H1 (cell line): Measurements from ENCODE around the gene ASB17. TPM values are rescaled to one million over a fixed set of nuclear protein-coding genes. Genes with fewer than 3 reads are reported as not detected.

Experiments
- ATF3 ChIP-seq: IDR thresholded peaks from 2 replicates; pipeline ENCODE4 v1.6.1; 2011; ENCODE audit warnings: low read depth, mild to moderate bottlenecking, low read length; ENCODE audit not compliant: insufficient read depth
- CBX5 ChIP-seq: fragments of 300-800, 300-1000 bp; sonication (generic); IDR thresholded peaks from 2 replicates; pipeline ENCODE4 v1.7.1; 2016; ENCODE audit warnings: antibody characterized with exemption, low read length, low read depth
- CHD7 ChIP-seq: fragments of 300-600 bp; sonication (generic); IDR thresholded peaks from 2 replicates; pipeline ENCODE4 v1.7.1; 2012; ENCODE audit warnings: low read length, moderate library complexity, mild to moderate bottlenecking, inconsistent platforms; ENCODE audit not compliant: insufficient replicate concordance
- FOSL1 ChIP-seq: IDR thresholded peaks from 2 replicates; pipeline ENCODE4 v1.6.1; 2011; ENCODE audit warnings: mild to moderate bottlenecking, low read depth, low read length, moderate library complexity; ENCODE audit not compliant: insufficient read depth
- JUND ChIP-seq: IDR thresholded peaks from 2 replicates; pipeline ENCODE4 v1.6.1; 2011; ENCODE audit warnings: mild to moderate bottlenecking, improper control_type of control experiment, low read length
- SP4 ChIP-seq: IDR thresholded peaks from 2 replicates; pipeline ENCODE4 v1.6.1; 2012; ENCODE audit warnings: low read length, inconsistent platforms
- TAF7 ChIP-seq: optimal IDR thresholded peaks from 2 replicates; pipeline ENCODE3; 2011; ENCODE audit warnings: low read depth, mild to moderate bottlenecking, inconsistent platforms, low read length, moderate library complexity, borderline replicate concordance
- polyA plus RNA-seq, 7 experiments: library from polyadenylated mRNA; depleted of rRNA in 3 of 7; stranded (reverse) in 5 of 7; unstranded in 2 of 7; fragments of >200 nt in 5 of 7; fragments of 200-250 nt in 2 of 7; gene quantifications; 1 replicate in 5 of 7; 2 replicates in 1 of 7; 4 replicates in 1 of 7; pipeline versions ENCODE4 v1.2.1 to v1.2.3, GENCODE V29; 2011 to 2013; ENCODE audit warnings: missing spikeins in 2 of 7, mixed read lengths in 2 of 7
- total RNA-seq: library from RNA; stranded (reverse); fragmentation: NEBNext Ultra II Directional; extraction: Animal tissue kit (Norgen Biotek cat#: 25700); gene quantifications from 2 replicates; pipeline ENCODE4 v1.2.1, GENCODE V29; 2021

The ASB17 gene
- total and polyA plus RNA-seq, 2 of the 8 experiments (the other 6 are each of a cell fraction or from before 2014, with no cell fraction given), result not detected

- TF ChIP-seq CHD7 (no peak), CBX5 (no peak), SP4 (no peak), JUND (no peak), TAF7 (no peak), FOSL1 (no peak), ATF3 (no peak)
These were observed 35.5 kb upstream of the ASB17 start (continued) for GRCh38 chr1:75967719-75968118.
